HFF-Myc (cell line): ENCODE measurements around the gene CYP27B1.
A peak's percentile ranks its signal among the peaks of the same experiment; 100 is the strongest.

Experiments
- DNase-seq: peaks from one replicate; pipeline ENCODE4 v3.0.0-alpha.2; 2011; ENCODE audit warnings: low read depth; ENCODE audit errors: extremely low read depth
- H3K4me3 ChIP-seq: replicated peaks from 2 replicates; pipeline ENCODE4 v1.5.1; 2011; ENCODE audit warnings: low read depth, mild to moderate bottlenecking, control low read depth, low read length
- TF ChIP-seq, protein P1 (sequence below): IDR thresholded peaks from 2 replicates; pipeline ENCODE4 v1.5.1; 2012; ENCODE audit warnings: mild to moderate bottlenecking, low read depth, low read length, control low read depth; ENCODE audit errors: missing control alignments

CYP27B1 gene

DNA sequence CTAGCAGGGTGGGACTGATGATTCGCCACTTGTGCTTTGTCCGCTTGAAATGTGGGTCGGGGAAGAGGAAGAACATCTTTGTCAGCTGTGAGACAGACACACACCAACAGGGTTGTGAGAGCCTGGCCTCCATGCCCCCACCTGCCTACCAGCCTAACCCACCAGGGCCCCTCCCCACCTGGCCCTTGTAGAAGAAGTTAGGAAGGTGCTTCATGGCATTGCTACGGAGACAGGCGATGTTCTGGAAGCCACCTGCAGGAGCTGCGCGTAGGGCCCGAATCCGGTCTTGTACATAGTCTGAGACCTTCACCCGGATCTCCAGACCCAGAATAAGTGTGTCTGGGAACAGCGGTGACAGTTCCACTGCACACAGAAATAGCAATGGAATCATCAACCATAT is 2.7 kb upstream of the CYP27B1 start:
- no peak for DNase-seq
- no peak overlapping the region for H3K4me3 ChIP-seq
- TF ChIP-seq, protein P1, sequence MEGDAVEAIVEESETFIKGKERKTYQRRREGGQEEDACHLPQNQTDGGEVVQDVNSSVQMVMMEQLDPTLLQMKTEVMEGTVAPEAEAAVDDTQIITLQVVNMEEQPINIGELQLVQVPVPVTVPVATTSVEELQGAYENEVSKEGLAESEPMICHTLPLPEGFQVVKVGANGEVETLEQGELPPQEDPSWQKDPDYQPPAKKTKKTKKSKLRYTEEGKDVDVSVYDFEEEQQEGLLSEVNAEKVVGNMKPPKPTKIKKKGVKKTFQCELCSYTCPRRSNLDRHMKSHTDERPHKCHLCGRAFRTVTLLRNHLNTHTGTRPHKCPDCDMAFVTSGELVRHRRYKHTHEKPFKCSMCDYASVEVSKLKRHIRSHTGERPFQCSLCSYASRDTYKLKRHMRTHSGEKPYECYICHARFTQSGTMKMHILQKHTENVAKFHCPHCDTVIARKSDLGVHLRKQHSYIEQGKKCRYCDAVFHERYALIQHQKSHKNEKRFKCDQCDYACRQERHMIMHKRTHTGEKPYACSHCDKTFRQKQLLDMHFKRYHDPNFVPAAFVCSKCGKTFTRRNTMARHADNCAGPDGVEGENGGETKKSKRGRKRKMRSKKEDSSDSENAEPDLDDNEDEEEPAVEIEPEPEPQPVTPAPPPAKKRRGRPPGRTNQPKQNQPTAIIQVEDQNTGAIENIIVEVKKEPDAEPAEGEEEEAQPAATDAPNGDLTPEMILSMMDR: no peak

DNA sequence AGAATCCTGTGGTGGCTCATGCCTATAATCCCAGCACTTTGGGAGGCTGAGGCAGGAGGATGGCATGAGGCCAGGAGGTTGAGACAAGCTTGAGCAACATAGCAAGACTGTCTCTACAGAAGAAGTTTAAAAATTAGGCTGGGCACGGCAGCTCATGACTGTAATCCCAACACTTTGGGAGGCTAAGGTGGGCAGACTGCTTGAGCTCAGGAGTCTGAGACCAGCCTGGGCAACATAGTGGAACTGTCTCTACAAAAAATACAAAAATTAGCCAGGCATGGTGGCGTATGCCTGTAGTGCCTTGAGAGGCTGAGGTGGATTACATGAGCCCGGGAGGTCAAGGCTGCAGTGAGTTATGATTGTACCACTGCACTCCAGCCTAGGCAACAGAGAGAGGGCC is 998 bp upstream of the CYP27B1 start:
- TF ChIP-seq, protein P1: no peak
- no peak for DNase-seq
- H3K4me3 ChIP-seq: no peak overlapping the region

GRCh38 chr12:57767305-57767698 is 424 bp upstream of the CYP27B1 start:
- H3K4me3 ChIP-seq: no peak overlapping the region
- TF ChIP-seq, protein P1: no peak

GRCh38 chr12:57765698-57766463 is 997 bp downstream of the CYP27B1 start:
- H3K4me3 ChIP-seq: peak overlapping the region; percentile 32
- TF ChIP-seq, protein P1: no peak
- DNase-seq: no peak

More at GRCh38 chr12:57767305-57767698, 424 bp upstream of the CYP27B1 start:
- no peak for DNase-seq

DNA sequence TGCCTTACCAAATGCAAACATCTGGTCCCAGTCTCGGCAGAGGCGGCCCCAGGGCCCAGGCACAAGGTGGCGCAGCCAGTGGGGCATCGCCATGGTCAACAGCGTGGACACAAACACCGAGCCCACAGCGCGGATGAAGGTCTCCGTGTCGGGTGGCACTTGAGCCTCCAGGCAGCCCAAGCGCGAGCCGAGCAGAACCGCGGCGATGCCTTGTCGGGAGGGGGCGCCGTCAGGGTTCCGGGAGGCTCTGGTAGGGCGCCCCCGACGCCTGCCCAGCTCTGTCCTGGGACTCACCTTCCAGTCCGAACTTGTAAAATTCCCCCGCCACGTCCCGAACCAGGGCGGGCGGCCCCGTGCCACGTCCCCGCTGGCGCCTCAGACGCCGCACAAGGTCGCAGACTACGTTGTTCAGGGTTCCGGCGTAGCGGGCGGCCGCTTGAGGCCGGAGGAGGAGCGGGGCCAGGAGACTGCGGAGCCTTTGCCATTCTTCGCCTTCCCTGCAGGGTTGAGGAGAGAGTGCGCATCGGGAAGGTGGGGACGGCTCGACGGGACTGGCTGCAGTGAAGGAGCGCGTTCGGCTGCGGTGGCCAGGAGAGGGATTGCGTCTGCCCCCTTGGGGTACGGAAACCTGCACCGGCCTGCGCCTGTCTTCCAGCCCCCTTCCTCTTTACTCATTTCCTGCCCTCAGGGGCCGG is 1.7 kb downstream of the CYP27B1 start:
- peak overlapping the region; percentile 32 for H3K4me3 ChIP-seq
- TF ChIP-seq, protein P1: peak; percentile 32
- no peak for DNase-seq

- TF ChIP-seq, protein P1: no peak
- no peak for DNase-seq
- H3K4me3 ChIP-seq: peak overlapping the region; percentile 32
These were observed 2.2 kb downstream of the CYP27B1 start for GRCh38 chr12:57764662-57765002.
